ENCODE results near the gene SERGEF.
"Not testable (repeated sequence)": the region's sequence is repeated elsewhere in the genome, so short reads cannot be mapped to it uniquely, and the experiment has no call there.

SERGEF gene

GRCh38 chr11:18000128-18000527 is 12.7 kb downstream of the SERGEF start:
- DNase-seq: not testable (repeated sequence)

DNA sequence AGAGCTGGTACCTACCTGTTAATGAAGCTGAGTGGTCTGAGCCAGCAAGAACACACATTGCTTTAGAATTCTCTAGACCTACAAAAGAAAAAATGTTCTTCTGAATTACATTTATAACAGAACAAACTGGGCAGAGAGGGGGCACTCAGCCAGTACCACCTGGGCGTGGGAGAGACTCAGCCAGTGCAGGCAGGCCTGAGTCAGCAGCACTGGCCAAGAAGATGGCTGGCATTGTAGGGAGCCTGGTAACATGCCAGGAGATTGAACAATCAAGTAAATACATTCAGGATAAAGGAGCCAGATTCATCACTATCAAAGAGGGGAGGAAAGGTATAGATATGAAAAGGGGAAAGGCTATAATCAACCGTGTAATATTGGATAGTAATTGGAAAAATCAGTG is 19.9 kb downstream of the SERGEF start:
- peak; percentile 19 to 63 for DNase-seq

DNA sequence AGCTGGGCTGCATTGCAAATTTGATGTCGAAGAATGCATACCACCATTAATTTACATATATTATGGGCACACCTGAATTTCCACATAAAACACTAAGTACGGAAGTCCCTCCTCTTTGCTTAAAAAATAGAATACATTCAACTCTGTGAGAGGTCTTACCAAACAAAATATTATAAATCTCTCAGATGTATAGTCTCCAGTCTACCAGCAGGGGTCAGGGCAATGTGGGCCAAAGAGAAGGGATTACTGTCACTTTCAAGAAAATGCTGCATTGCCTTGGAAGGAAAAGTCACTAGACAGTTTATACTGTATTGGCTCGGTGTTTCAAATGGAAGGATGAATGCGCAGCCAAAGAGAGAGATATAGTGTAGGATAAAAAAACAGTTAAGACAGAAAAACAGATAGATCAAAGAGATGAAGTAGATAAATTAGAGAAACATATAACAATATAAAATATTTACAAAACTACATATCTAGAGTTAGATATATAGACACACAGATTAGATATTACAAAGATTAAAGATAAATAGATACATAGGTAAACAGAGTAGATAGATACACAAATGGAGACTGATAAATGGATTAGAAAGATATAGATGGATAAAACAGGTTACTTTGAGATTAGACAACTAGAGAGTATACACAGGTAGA is 20.9 kb downstream of the SERGEF start:
- DNase-seq: peak in 1 of 2 experiments; percentile 29

- no peak for DNase-seq
These were observed 23.5 kb downstream of the SERGEF start for GRCh38 chr11:17989306-17989705.

GRCh38 chr11:17988465-17988864 is 24.4 kb downstream of the SERGEF start:
- DNase-seq: no peak

- DNase-seq: no peak
These were observed 25.0 kb downstream of the SERGEF start for GRCh38 chr11:17987826-17988225.

GRCh38 chr11:17986711-17987220 is 26.1 kb downstream of the SERGEF start:
- no peak for DNase-seq

- no peak for DNase-seq
These were observed 26.7 kb downstream of the SERGEF start for GRCh38 chr11:17986007-17986710.

DNA sequence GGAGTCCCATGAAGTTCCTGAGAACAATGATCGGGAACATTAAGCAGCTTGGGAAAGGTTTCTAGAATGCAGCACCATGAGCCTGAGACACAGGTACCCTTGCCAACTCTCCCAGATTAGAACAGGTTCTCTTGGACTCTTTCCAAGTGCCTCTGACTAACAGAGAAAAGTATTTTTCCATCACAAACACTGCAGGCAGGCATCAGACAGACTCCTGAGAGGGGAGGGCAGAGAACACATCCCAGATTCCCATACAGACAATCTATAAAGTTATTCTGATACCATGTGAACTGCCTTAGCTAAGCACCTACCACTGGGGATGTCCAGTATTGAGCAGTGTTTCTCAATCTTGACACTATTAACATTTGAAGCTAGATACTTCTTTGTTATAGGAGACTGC is 27.3 kb downstream of the SERGEF start:
- peak; percentile 74 to 86 for DNase-seq

DNA sequence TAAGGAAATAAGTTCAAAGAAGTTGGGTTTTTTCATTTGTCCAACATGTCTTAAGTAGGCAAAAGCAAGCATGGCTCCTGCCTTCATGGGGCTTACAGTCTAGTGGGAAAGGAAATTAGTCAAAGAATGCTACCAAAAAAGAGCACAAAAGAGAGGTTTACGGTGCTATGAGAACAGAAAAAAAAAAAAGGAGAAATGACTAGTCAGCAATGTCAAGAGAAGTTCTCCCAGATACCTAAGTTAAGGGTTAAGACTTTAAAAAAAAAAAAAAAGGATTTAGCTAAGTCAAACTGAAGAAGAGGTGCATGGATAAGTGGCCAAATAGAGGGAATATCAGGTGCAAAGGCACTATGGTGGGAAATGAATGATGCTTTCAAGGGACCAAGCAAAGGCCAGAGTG is 29.3 kb downstream of the SERGEF start:
- no peak for DNase-seq

DNA sequence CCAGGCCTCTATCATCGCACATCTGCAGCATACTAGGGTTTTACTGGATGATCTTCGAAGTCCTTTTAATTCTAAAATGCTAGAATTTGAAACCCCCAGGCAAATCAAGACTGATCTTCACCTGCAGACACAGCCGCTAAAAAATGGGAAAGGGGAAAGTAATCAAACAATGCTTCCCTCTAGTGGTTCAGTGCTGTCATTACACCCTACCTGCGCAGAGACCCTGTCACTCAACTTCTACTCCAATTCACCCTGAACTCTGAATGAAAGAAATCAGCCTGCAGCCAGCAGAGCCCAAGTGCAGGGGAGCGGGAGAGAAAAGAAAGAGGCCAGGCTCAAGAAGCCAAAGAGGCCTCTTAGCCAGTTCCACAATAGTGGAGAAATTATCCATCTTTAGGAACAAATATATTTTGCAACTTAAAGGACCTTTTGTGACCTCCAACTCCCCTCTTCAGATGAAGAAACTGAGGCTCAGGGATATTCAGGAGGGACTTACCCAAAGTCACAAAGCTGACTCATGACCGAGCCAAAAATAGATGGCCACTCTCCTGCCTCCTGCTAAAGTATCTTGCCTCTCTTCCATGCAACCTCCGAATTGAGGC is 33.0 kb downstream of the SERGEF start:
- peak in 1 of 2 experiments; percentile 30 for DNase-seq

DNA sequence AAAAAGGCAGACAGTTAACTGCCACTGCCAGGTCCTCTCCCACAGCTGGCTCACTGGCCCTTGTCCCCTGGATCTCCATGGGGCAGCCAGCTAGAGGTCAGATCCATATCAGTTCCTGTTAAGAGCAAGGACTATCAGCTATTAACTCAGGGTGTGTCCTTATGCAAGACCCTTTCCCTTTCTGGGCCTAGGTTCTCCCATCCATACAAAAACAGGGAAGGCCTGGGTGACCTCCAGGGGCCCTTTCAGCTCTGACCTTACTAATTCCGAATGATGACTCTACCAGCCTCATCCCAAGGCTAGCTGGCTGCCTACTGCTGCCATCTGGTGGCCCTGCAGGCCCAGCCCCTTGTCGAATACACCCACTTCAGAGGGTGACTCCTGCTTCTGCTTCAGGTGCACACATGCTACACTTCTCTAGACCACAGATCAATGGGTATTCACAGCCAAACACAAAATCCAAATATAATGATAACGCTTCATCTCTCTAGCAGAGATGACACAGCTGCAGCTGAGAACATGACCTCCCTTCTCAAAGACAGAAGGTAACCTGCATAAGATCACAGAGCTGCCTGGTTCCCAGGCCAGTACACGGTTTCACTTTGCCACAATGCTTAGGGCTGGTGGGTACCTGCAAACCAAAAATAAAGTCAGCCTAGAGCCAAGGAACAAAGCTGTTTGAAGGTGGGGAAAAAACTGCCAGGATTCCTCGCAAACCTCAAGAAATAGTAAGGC is 34.1 kb downstream of the SERGEF start:
- DNase-seq: peak in 1 of 2 experiments; percentile 80

- DNase-seq: peak; percentile 34 to 35
These were observed 36.2 kb downstream of the SERGEF start for GRCh38 chr11:17976651-17977050.

DNA sequence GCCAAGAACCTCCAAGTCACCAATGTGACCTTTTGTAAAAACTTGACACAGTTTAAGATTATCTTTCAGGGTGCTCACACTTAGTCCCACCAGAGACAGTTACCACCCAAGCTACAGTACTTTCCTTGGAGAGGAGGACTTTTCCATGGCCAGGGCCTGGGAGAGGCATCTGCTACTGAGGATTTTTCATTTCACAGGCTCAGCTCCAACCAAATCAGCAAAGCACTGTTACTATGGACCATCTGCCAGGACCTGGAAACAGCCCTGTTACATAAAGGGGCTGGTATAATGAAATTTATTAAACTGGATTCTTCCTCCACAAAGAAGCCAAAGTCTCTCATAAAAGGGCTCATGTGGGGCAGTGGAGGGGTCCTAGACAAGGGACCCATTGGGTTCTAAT is 38.6 kb downstream of the SERGEF start:
- DNase-seq: peak; percentile 79 to 83

GRCh38 chr11:17972987-17973386 is 39.9 kb downstream of the SERGEF start:
- peak; percentile 26 to 59 for DNase-seq

GRCh38 chr11:17968206-17968605 is 44.6 kb downstream of the SERGEF start:
- DNase-seq: no peak

GRCh38 chr11:17967661-17968060 is 45.2 kb downstream of the SERGEF start:
- DNase-seq: no peak

DNA sequence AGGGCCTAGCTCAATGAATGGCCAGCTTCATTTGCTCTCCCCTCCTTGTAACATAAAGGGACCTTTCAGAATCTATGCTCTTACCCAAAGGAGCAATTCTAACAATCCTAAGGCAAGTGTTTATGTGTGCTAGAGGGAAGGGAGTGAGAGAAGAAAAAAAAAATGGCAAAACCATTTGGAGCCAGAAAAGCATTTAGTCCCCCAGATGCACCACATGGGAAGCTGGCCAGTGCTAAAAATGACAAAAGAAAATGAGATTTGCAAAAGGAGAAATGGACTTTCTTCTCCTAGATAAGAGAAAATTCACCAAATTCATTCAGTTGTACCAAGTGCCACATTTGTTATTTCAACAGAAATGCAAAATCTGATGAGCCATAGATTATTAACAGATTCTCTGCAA is 52.8 kb downstream of the SERGEF start:
- DNase-seq: no peak

- DNase-seq: no peak
These were observed 54.4 kb downstream of the SERGEF start for GRCh38 chr11:17958446-17958845.

DNA sequence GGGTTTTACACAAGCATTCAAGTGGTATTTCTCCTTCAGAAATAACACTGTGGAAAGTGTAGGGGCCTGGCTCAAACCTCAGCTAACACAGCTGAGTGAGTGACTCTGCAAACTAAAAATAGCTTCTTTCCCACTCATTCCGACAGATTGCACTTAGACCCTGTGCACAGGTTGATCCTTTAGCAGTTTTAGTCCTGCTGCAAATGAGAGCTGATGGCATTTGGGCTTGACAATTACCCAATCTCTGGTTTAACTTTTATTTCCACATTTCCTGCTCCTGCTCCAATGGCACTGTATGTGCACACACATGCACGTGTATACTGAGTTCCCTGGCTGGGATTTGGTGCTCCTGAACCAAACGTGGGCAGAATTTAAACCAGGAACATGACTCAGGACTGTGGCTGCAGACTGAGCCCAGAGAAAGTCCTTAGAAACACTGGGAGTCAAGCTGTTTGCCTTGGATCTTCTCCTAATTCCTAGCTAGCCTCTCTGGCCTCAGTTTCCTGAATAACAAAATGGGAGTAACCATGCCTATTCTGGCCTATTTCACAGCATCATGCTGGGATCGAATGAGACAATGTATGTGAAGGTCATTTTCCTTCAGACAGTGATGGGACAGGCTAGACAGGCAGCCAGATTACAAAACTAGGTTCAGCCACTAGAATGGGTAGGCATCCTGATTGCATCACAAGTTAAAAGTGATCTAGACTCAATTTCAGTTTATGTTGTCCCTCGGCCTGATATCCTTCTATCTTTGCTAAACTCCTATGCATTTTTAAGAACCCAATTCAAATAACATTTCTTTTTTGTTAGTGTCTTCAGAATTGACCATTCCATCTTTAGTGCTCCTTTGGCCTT is 58.2 kb downstream of the SERGEF start:
- DNase-seq: no peak

DNA sequence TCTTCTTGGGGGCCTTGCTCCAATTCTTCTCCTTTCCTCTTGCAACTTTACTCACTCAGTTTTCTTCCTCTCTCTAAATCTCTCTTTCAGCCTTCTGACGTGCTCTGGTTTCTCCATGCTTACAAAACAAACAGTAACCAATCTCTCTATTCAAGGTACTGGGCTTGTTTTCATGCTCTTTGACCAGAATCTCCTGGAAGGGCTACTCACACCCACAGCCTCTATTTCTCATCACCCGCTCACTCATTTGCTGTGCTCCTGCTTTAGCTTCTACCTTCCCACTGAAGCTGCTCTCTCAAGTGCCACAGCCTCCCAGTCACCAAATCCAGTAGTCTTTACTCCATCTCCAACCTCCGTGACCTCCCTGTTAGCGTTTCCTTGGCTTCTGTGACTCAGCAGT is 60.4 kb downstream of the SERGEF start:
- DNase-seq: no peak

DNA sequence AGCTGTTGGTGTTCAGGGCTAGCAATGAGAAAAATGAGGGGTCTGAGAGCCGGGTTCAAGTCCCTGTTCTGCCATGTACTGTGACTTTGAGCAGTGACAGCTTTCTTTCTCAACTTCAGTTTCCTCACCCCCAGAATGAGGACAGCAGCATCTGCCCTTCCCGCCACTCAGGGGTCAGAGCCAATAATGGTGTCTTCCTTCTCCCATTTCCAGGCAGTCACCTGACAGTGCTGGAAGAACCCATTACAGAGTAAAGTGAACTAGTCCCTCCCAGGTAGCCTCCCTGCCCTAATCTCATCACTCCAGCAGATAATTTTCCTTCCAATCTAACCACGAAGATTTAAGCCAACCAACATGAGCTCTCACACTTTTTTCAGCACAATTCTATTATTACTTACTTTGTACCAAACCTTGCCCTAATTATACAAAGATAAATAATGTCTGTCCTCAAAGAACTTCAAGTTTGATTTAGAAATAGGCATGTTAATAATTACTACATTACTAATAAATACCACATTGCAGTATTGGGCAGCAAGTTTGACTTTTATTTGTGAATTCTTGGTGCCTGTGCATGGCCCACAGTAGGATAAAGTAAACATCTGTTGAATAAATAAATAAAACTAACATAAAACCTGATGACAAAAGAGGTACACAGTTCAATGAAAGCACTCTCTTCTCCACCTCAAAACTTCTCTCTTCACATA is 61.0 kb downstream of the SERGEF start:
- no peak for DNase-seq

Measured in cerebellar nuclear complex (tissue), 1 donor.